Measurements from ENCODE around the gene COQ5. TPM values are rescaled to one million over a fixed set of nuclear protein-coding genes. Genes with fewer than 3 reads are reported as not detected.

Gene COQ5
- polyA plus RNA-seq, 3 donors: 65.0 to 75.4 (median 68.3) TPM

GRCh38 chr12:120460157-120460556 is 68.8 kb downstream of the COQ5 start:
- DNase-seq (ENCODE audit: low read depth in 3 of 3, low spot score in 2 of 3): no peak

- DNase-seq (ENCODE audit: low read depth in 3 of 3, low spot score in 2 of 3): no peak
Measured at GRCh38 chr12:120457133-120457532, 71.8 kb downstream of the COQ5 start.

GRCh38 chr12:120455302-120455701 is 73.7 kb downstream of the COQ5 start:
- no peak for DNase-seq (ENCODE audit: low read depth in 3 of 3, low spot score in 2 of 3)

GRCh38 chr12:120453977-120454376 is 75.0 kb downstream of the COQ5 start:
- DNase-seq (ENCODE audit: low read depth in 3 of 3, low spot score in 2 of 3): no peak

Other genes with a start within 250 kb of the COQ5 start
- gene RNU4-2, start 237.3 kb downstream of the COQ5 start, polyA plus RNA-seq (ENCODE audit: insufficient read length in 3 of 3): not detected
- not detected for gene RNU4-1, start 235.9 kb downstream of the COQ5 start, polyA plus RNA-seq (ENCODE audit: insufficient read length in 3 of 3)
- gene SIRT4, start 226.8 kb downstream of the COQ5 start, polyA plus RNA-seq (ENCODE audit: insufficient read length in 3 of 3): 1 to 10 TPM; 4.2 to 5.8 (median 5.2) TPM
- under 1 TPM; 0.31 to 0.49 (median 0.40) TPM for gene PLA2G1B, start 201.4 kb downstream of the COQ5 start, polyA plus RNA-seq (ENCODE audit: insufficient read length in 3 of 3)
- gene MSI1, start 160.0 kb downstream of the COQ5 start, polyA plus RNA-seq (ENCODE audit: insufficient read length in 3 of 3): 10 to 100 TPM; 15.5 to 18.3 (median 15.8) TPM
- gene COX6A1, start 91.0 kb downstream of the COQ5 start, polyA plus RNA-seq (ENCODE audit: insufficient read length in 3 of 3): 100 to 1,000 TPM; 293 to 339 (median 323) TPM
- 10 to 100 TPM; 45.7 to 50.4 (median 49.2) TPM for gene TRIAP1, start 82.8 kb downstream of the COQ5 start, polyA plus RNA-seq (ENCODE audit: insufficient read length in 3 of 3)
- 10 to 100 TPM; 32.7 to 34.3 (median 33.9) TPM for gene GATC, start 82.7 kb downstream of the COQ5 start, polyA plus RNA-seq (ENCODE audit: insufficient read length in 3 of 3)
- gene SRSF9, start 59.4 kb downstream of the COQ5 start, polyA plus RNA-seq (ENCODE audit: insufficient read length in 3 of 3): 100 to 1,000 TPM; 204 to 236 (median 228) TPM
- 100 to 1,000 TPM; 480 to 578 (median 536) TPM for gene DYNLL1, start 33.0 kb downstream of the COQ5 start, polyA plus RNA-seq (ENCODE audit: insufficient read length in 3 of 3)
- 100 to 1,000 TPM; 237 to 303 (median 280) TPM for gene RNF10, start 5.2 kb upstream of the COQ5 start, polyA plus RNA-seq (ENCODE audit: insufficient read length in 3 of 3)
- gene POP5, start 52.2 kb upstream of the COQ5 start, polyA plus RNA-seq (ENCODE audit: insufficient read length in 3 of 3): 10 to 100 TPM; 45.9 to 54.5 (median 47.4) TPM
- 1 to 10 TPM; 5.6 to 6.4 (median 5.8) TPM for gene CABP1, start 111.5 kb upstream of the COQ5 start, polyA plus RNA-seq (ENCODE audit: insufficient read length in 3 of 3)
- 100 to 1,000 TPM; 177 to 191 (median 185) TPM for gene MLEC, start 158.0 kb upstream of the COQ5 start, polyA plus RNA-seq (ENCODE audit: insufficient read length in 3 of 3)
- 10 to 100 TPM; 77.5 to 88.9 (median 81.4) TPM for gene UNC119B, start 181.3 kb upstream of the COQ5 start, polyA plus RNA-seq (ENCODE audit: insufficient read length in 3 of 3)
- gene ACADS, start 196.7 kb upstream of the COQ5 start, polyA plus RNA-seq (ENCODE audit: insufficient read length in 3 of 3): 10 to 100 TPM; 15.8 to 19.9 (median 16.8) TPM

Data from right renal cortex interstitium (tissue), 3 donors.